Measurements from ENCODE around the gene TMEM200C.

TMEM200C gene

DNA sequence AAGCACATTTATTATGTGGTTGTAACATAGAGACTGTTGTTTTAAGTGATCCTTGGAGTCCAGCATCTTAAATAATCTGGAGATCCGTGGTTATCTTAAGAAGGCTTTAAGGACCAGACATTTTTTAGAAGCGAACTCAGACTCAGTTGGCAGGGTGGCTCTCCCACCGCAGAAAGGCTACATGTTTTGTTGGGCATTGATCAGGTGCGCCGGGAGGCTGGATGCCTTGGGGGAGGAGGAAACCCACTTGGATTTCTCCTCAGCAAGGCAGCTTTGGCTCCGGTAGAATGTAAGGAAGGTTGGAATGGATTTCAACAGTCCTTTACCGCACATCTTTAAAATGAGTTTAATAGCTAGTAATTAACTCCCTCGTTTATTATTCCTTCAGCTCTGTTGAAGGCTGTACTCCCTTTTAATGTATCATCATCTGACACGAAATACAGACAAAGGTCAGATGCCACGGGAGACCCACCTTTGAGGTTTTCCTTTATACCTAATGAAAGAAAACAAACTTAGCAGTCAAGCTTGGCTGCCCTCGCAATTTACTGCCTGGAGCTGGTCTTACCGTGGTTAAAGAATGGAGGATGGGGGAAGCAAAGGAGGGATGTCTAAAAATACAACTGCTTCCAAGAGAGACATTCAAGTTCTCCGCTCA is 1.2 kb downstream of the TMEM200C start:
- no peak overlapping the region for H3K4me3 ChIP-seq (ENCODE audit: control insufficient read depth, low read depth, low read length)
- no peak for DNase-seq (ENCODE audit: low read depth)
- no peak for TF ChIP-seq CTCF (conservative IDR thresholded peaks at IDR 0.05; ENCODE audit: control insufficient read depth, insufficient read depth, low read depth, low read length)

- TF ChIP-seq CTCF (conservative IDR thresholded peaks at IDR 0.05; ENCODE audit: control insufficient read depth, insufficient read depth, low read depth, low read length), result no peak
- no peak for DNase-seq (ENCODE audit: low read depth)
- no peak overlapping the region for H3K4me3 ChIP-seq (ENCODE audit: control insufficient read depth, low read depth, low read length)
Observed at GRCh38 chr18:5892823-5893431, 2.4 kb downstream of the TMEM200C start.

- no peak for TF ChIP-seq CTCF (conservative IDR thresholded peaks at IDR 0.05; ENCODE audit: control insufficient read depth, insufficient read depth, low read depth, low read length)
- DNase-seq (ENCODE audit: low read depth), result no peak
- H3K4me3 ChIP-seq (ENCODE audit: control insufficient read depth, low read depth, low read length), result no peak overlapping the region
Observed at GRCh38 chr18:5891854-5892215, 3.5 kb downstream of the TMEM200C start.

DNA sequence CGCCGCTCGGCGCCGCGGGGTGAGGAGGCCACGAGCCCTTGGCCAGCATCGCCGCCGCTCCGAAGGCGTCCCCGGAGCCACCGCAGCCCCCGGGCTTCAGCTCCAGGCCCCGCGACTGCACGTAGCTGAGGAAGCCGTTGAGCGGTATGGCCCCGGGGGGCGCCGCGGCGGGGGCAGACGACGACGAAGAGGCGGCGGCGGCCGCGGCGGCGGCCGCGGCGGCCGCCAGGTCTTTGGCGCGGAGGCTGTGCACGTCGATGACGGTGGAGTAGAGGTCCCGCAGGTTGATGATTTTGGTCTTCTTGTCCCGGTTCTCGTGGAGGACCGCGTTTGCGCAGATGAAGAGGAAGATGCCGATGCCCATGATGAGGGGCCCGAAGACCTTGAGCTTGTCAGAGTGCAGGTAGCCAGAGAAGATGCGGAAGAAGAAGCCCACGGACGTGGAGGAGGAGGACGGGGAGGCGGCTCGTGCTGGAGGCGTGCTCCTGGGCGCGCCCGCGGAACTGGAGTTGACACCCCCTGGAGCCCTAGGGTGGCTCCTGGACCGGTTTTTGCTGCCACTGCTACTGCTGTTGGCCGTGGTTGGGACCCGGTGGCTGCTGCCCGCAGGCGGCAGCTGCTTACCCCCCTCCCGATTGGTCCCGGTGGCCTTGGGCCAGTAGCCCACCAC is 4.0 kb downstream of the TMEM200C start:
- DNase-seq (ENCODE audit: low read depth), result no peak
- no peak for TF ChIP-seq CTCF (conservative IDR thresholded peaks at IDR 0.05; ENCODE audit: control insufficient read depth, insufficient read depth, low read depth, low read length)
- H3K4me3 ChIP-seq (ENCODE audit: control insufficient read depth, low read depth, low read length), result no peak overlapping the region

DNA sequence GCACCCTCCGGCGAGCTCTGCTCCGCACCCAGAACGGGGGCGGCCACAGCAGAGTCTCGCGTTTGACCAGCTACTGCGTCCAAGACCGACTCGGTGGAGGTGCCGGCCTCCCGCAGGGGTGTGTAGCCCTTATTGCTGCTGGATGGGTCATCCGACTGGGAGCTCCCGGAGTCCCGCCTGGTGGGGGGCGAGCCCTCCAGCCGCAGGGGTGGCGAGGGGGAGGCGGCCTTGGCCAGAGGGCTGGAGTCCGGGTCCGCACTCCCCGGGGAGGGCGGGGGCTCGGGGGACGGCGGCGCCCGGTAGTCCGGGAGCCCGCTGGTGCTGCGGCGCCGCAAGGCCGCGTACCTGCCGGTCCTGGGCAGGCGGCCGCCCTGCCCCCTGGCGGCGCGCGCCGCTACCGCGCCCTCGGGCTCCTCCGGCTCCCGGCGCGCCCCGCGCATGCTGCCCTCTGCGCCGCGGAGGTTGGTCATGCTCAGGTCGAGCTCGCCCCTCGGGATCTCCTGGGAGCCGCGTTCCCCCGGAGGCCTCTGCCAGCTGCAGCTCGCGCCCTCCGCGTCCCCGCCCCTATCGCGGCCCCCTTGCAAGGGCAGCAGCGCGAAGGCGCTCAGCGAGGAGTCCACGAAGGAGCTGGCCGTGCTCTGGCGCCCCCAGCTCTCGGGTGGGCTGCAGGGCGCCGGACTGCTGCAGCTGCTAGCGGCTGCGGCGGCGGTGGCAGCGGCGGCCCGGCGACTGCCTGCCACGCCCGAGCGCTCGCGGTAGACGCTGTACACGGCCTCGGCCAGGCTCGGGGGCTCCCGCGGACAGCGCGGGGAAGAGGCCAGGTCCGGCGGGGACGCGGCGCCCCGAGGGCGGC is 4.8 kb downstream of the TMEM200C start:
- DNase-seq (ENCODE audit: low read depth), result peak; percentile 8
- no peak overlapping the region for H3K4me3 ChIP-seq (ENCODE audit: control insufficient read depth, low read depth, low read length)
- no peak for TF ChIP-seq CTCF (conservative IDR thresholded peaks at IDR 0.05; ENCODE audit: control insufficient read depth, insufficient read depth, low read depth, low read length)

GRCh38 chr18:5885361-5885760 is 10.0 kb downstream of the TMEM200C start:
- no peak for TF ChIP-seq CTCF (conservative IDR thresholded peaks at IDR 0.05; ENCODE audit: control insufficient read depth, insufficient read depth, low read depth, low read length)
- no peak overlapping the region for H3K4me3 ChIP-seq (ENCODE audit: control insufficient read depth, low read depth, low read length)
- no peak for DNase-seq (ENCODE audit: low read depth)
